HL-60 (cell line): ENCODE data around the gene BOLL.

Experiments used
- GABPA ChIP-seq: IDR thresholded peaks from 2 replicates; pipeline ENCODE4 v1.6.1; 2012; ENCODE audit warnings: low read depth
- POLR2AphosphoS5 ChIP-seq: IDR thresholded peaks from 2 replicates; pipeline ENCODE4 v1.6.1; 2012; ENCODE audit warnings: low read depth
- TF ChIP-seq, protein P1 (sequence below): IDR thresholded peaks from one replicate; pipeline ENCODE4 v1.5.1; 2011; ENCODE audit warnings: low read length, control low read depth, inconsistent platforms; ENCODE audit not compliant: insufficient read depth
- TF ChIP-seq, protein P2 (sequence below): IDR thresholded peaks from 2 replicates; pipeline ENCODE4 v1.6.1; 2012; ENCODE audit warnings: low read depth; ENCODE audit not compliant: insufficient replicate concordance

DNA sequence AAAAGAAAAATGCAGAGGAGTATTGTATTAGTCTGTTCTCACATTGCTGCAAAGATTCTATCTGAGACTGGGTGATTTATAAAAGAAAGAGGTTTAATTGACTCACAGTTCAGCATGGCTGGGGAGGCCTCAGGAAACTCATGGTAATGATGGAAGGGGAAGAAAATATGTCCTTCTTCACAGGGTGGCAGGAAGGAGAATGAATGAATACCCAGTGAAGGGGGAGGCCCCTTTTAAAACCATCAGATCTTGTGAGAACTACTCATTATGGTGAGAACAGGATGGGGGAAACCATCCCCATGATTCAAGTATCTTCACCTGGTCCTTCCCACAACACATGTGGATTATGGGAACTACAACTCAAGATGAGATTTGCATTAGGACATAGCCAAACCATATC, 10.2 kb upstream of the BOLL start:
- TF ChIP-seq, protein P1, sequence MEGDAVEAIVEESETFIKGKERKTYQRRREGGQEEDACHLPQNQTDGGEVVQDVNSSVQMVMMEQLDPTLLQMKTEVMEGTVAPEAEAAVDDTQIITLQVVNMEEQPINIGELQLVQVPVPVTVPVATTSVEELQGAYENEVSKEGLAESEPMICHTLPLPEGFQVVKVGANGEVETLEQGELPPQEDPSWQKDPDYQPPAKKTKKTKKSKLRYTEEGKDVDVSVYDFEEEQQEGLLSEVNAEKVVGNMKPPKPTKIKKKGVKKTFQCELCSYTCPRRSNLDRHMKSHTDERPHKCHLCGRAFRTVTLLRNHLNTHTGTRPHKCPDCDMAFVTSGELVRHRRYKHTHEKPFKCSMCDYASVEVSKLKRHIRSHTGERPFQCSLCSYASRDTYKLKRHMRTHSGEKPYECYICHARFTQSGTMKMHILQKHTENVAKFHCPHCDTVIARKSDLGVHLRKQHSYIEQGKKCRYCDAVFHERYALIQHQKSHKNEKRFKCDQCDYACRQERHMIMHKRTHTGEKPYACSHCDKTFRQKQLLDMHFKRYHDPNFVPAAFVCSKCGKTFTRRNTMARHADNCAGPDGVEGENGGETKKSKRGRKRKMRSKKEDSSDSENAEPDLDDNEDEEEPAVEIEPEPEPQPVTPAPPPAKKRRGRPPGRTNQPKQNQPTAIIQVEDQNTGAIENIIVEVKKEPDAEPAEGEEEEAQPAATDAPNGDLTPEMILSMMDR: no peak
- TF ChIP-seq, protein P2, sequence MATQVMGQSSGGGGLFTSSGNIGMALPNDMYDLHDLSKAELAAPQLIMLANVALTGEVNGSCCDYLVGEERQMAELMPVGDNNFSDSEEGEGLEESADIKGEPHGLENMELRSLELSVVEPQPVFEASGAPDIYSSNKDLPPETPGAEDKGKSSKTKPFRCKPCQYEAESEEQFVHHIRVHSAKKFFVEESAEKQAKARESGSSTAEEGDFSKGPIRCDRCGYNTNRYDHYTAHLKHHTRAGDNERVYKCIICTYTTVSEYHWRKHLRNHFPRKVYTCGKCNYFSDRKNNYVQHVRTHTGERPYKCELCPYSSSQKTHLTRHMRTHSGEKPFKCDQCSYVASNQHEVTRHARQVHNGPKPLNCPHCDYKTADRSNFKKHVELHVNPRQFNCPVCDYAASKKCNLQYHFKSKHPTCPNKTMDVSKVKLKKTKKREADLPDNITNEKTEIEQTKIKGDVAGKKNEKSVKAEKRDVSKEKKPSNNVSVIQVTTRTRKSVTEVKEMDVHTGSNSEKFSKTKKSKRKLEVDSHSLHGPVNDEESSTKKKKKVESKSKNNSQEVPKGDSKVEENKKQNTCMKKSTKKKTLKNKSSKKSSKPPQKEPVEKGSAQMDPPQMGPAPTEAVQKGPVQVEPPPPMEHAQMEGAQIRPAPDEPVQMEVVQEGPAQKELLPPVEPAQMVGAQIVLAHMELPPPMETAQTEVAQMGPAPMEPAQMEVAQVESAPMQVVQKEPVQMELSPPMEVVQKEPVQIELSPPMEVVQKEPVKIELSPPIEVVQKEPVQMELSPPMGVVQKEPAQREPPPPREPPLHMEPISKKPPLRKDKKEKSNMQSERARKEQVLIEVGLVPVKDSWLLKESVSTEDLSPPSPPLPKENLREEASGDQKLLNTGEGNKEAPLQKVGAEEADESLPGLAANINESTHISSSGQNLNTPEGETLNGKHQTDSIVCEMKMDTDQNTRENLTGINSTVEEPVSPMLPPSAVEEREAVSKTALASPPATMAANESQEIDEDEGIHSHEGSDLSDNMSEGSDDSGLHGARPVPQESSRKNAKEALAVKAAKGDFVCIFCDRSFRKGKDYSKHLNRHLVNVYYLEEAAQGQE: no peak
- TF ChIP-seq POLR2AphosphoS5 (no peak), GABPA (no peak)
